ENCODE results near the gene PSENEN.
"Not testable (repeated sequence)": the region's sequence is repeated elsewhere in the genome, so short reads cannot be mapped to it uniquely, and the experiment has no call there.

Gene PSENEN

GRCh38 chr19:35768082-35768421 is 22.6 kb downstream of the PSENEN start:
- no peak for DNase-seq (ENCODE audit: extremely low read depth in 1 of 2, low read depth in 1 of 2)

DNA sequence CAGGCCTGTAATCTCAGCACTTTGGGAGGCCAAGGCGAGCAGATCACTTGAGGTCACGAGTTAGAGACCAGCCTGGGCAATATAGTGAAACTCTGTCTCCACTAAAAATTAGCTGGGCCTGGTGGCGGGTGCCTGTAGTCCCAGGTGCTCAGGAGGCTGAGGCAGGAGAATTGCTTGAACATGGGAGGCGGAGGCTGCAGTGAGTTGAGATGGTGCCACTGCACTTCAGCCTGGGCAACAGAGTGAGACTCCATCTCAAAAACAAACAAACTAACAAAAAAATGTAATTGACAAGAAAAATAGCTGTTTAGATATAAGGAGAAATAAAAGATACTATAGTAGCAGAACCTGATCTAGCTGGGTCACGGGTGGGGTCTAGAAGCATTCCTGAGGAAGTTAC is 26.9 kb downstream of the PSENEN start:
- DNase-seq (ENCODE audit: extremely low read depth in 1 of 2, low read depth in 1 of 2), result not testable (repeated sequence)

DNA sequence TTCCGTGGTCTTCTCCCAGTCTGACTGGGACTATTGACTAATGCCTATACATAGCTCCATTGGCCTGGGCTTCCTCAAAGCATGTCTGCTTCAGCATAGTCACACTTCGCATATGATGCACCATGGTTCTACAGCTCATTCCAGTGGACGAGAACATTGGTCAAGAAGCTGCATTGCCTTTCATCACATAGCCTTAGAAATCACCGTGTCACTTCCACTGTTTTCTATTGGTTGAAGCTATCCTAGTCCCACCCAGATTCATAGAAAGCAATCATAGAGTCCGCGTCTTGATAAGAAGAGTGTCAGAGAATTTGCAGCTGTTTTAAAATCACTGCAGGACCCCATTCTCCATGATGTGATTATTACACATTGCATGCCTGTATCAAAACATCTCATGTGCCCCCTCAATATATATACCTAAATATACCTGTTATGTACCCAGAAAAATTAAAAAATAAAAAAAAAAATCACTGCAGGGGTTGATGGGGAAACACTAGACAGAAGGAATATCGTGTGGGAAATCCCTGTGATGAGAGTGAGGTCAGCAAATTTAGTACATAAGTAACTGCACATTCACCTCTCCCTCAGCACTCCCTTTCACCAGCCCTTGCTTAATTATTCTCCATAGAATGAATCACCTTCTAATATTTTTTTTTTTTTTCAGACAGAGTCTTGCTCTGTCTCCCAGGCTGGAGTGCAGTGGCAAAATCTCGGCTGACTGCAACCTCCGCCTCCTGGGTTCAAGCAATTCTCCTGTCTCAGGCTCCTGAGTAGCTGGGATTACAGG is 27.8 kb downstream of the PSENEN start:
- no peak for DNase-seq (ENCODE audit: extremely low read depth in 1 of 2, low read depth in 1 of 2)

DNA sequence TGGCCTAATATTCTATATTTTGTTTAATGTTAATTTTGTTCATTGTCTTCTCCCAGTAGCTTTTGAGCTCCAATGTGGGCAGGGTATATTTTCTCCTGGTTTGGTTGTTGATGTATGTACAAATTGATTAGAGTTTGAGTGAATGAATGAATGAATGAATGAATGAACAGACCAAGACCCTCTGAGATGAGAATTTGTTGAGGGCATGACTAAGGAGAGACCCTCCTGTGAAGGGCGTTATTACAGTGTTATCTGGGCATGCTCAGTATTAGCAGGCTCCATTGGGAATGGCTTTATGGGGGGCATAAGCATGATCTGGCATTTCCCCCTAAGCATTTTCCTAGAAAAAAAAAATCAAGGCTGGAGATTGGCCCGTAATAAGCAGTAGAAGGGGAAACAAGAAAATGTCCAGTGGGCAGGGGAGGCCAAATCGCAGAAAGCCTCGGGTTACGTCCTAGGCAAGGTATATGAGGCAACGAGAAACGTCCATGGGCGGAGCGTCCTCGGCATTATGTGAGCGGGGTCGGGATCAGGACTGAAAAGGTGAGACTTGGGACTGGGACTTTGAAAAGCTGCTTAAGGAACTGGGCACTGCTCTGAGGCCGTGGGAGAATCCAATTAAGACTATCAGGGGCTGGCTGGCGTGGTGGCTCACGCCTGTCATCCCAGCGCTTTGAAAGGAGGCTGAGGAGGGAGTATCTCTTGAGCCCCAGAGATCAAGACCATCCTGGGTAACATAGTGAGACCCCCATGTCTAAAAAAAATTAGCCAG is 29.0 kb downstream of the PSENEN start:
- no peak for DNase-seq (ENCODE audit: extremely low read depth in 1 of 2, low read depth in 1 of 2)

DNA sequence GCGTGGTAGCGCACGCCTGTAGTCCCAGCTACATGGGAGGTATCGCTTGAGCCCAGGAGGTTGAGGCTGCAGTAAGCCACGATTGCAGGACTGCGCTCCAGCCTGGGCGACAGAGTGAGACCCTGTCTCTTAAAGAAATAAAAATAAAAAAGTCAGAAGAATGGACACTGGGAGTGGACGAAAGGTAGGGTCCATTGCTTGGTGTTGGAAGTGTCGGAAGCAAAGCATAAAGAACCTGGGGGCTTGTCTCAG is 29.5 kb downstream of the PSENEN start:
- no peak for DNase-seq (ENCODE audit: extremely low read depth in 1 of 2, low read depth in 1 of 2)

- DNase-seq (ENCODE audit: extremely low read depth in 1 of 2, low read depth in 1 of 2), result peak; percentile 95 to 100
Observed at GRCh38 chr19:35775298-35776101, 30.0 kb downstream of the PSENEN start, which contains the start of gene ARHGAP33. Gene ARHGAP33, plus strand, starts transcription at chr19:35775564. Its CDS starts 95 bp downstream, at chr19:35775659.

DNA sequence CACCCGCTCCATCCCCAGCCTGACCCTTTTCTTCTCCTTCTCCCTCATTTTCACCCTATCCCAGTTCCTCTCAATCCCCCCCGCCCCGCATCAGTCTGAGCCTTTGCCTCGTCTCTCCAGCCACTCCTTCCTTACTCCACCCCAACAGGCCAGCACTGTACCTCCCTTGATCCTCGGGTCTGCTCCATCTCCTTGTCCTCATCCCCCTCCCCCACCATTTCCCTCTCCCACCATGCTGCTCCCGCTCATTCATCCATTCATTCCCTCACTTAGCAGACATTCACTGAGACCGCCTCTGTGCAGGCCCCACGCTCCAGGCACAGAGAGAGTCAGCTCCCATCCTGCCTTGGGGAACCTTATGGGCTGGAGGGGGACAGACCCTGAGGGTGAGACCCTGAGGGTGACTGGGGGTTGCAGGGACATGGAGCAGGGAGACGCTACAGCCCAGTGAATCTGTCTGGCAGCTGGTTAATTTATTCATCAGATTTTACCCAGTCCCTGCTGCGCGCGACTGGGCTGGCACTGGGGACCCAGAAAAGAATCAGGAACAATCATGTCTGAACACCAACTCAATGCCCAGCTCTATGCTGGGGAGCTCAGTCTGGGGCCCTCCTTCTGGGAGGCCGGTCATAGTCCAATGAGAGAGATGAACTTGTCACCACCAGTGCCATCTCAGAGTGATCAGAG is 30.8 kb downstream of the PSENEN start:
- no peak for DNase-seq (ENCODE audit: extremely low read depth in 1 of 2, low read depth in 1 of 2)

DNA sequence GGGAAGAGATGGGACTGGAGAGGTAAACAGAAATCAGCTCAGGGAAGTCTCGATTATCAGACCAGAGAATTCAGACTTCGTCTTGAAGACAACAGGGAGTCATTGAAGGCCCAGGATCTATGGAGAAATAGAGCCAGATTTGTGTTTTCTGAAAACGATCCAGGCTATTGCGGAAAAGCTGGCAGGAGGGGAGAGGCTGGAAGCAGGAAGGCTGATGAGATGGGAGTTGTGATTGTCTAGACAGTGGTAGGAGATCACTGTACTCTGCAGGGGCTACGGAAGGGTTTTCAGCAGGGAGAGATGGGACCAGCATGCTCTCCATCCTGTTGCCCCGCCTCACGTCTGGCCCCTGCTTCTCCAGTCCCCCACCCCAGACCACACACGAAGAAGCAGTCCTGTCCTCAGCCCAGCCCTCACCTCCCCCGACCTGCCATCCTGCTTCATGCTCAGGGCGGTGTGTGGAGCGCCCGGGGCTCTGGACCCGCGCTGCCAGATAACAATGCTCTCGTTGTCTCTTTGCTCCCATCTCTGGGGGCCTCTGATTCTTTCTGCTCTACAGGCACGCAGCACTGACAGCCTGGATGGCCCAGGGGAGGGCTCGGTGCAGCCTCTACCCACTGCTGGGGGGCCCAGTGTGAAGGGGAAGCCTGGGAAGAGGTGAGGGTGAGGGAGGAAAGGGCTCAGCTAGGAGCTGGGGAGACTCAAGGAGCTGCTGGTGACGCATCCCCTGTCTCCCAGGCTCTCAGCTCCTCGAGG is 31.8 kb downstream of the PSENEN start:
- DNase-seq (ENCODE audit: extremely low read depth in 1 of 2, low read depth in 1 of 2), result no peak

- no peak for DNase-seq (ENCODE audit: extremely low read depth in 1 of 2, low read depth in 1 of 2)
Observed at GRCh38 chr19:35777961-35778360, 32.5 kb downstream of the PSENEN start.

GRCh38 chr19:35779033-35779432 is 33.6 kb downstream of the PSENEN start:
- no peak for DNase-seq (ENCODE audit: extremely low read depth in 1 of 2, low read depth in 1 of 2)

GRCh38 chr19:35780058-35780457 is 34.6 kb downstream of the PSENEN start:
- no peak for DNase-seq (ENCODE audit: extremely low read depth in 1 of 2, low read depth in 1 of 2)

GRCh38 chr19:35780717-35781116 is 35.3 kb downstream of the PSENEN start:
- no peak for DNase-seq (ENCODE audit: extremely low read depth in 1 of 2, low read depth in 1 of 2)

DNA sequence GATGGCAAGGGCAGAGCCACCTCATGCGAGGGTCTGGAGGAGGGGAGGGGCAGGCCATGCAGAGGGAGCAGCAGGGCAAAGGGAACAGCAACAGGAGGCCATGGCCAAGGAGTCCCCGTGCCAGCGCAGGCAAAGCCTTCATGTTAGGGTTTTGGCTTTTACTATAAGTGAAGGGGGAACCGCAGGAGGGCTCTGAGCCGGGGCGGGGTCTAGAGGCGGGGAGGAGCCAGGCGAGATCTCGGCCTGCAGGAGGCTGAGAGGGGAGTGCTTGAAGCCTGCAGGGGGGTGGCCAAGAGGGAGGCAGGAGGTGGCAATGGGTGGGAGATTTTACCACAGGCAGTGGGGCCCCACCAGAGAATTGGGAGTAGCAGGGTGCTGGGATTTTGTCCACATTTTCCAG is 36.2 kb downstream of the PSENEN start:
- no peak for DNase-seq (ENCODE audit: extremely low read depth in 1 of 2, low read depth in 1 of 2)

- no peak for DNase-seq (ENCODE audit: extremely low read depth in 1 of 2, low read depth in 1 of 2)
Observed at GRCh38 chr19:35782589-35782988, 37.1 kb downstream of the PSENEN start.

GRCh38 chr19:35783469-35784434 is 38.3 kb downstream of the PSENEN start:
- no peak for DNase-seq (ENCODE audit: extremely low read depth in 1 of 2, low read depth in 1 of 2)

GRCh38 chr19:35784503-35785338 is 39.3 kb downstream of the PSENEN start:
- no peak for DNase-seq (ENCODE audit: extremely low read depth in 1 of 2, low read depth in 1 of 2)

GRCh38 chr19:35785339-35785627 is 39.8 kb downstream of the PSENEN start:
- no peak for DNase-seq (ENCODE audit: extremely low read depth in 1 of 2, low read depth in 1 of 2)

GRCh38 chr19:35786299-35787160 is 41.1 kb downstream of the PSENEN start:
- DNase-seq (ENCODE audit: extremely low read depth in 1 of 2, low read depth in 1 of 2), result no peak
